GM12874 (cell line): ENCODE measurements around the gene OTOP3.

Experiments
- CTCF ChIP-seq: IDR thresholded peaks from 2 replicates; pipeline ENCODE4 v1.5.1; 2011; ENCODE audit warnings: low read depth, mild to moderate bottlenecking, control low read depth, low read length, moderate library complexity; ENCODE audit not compliant: insufficient read depth

OTOP3 gene

GRCh38 chr17:74916136-74916850, 19.4 kb upstream of the OTOP3 start:
- no peak for TF ChIP-seq CTCF

GRCh38 chr17:74916851-74917199, 18.9 kb upstream of the OTOP3 start:
- TF ChIP-seq CTCF, result no peak

- TF ChIP-seq CTCF, result no peak
These were observed 18.3 kb upstream of the OTOP3 start for GRCh38 chr17:74917430-74917829.

- TF ChIP-seq CTCF, result no peak
These were observed 16.8 kb upstream of the OTOP3 start for GRCh38 chr17:74918906-74919305.

- no peak for TF ChIP-seq CTCF
These were observed 16.0 kb upstream of the OTOP3 start for GRCh38 chr17:74919440-74920305.

- TF ChIP-seq CTCF, result no peak
These were observed 15.4 kb upstream of the OTOP3 start for GRCh38 chr17:74920306-74920620.

GRCh38 chr17:74920642-74921025, 15.1 kb upstream of the OTOP3 start:
- TF ChIP-seq CTCF, result no peak
